GM21447 (cell line): ENCODE measurements around the gene ANKRD13D.
"Not testable (repeated sequence)": the region's sequence is repeated elsewhere in the genome, so short reads cannot be mapped to it uniquely, and the experiment has no call there.

Source experiments
- ATAC-seq: cut with Tn5 transposase; IDR thresholded peaks from one replicate; pipeline ENCODE4 v1.9.1; 2021; ENCODE audit not compliant: unreplicated experiment

Gene ANKRD13D

GRCh38 chr11:67289226-67289650, at the start of gene ANKRD13D:
Gene ANKRD13D, plus strand, starts transcription at chr11:67289303. Its CDS starts 158 bp downstream, at chr11:67289461.
- peak; percentile 25 for ATAC-seq

- peak; percentile 90 for ATAC-seq
These were observed 49.1 kb upstream of the ANKRD13D start for GRCh38 chr11:67239783-67240575.

GRCh38 chr11:67240576-67241389, 48.3 kb upstream of the ANKRD13D start:
- peak; percentile 40 for ATAC-seq

- no peak for ATAC-seq
These were observed 46.6 kb upstream of the ANKRD13D start for GRCh38 chr11:67242548-67242947.

- no peak for ATAC-seq
These were observed 46.1 kb upstream of the ANKRD13D start for GRCh38 chr11:67243051-67243450.

GRCh38 chr11:67245046-67245445, 44.1 kb upstream of the ANKRD13D start:
- no peak for ATAC-seq

GRCh38 chr11:67247946-67248550, 41.1 kb upstream of the ANKRD13D start:
- no peak for ATAC-seq

- no peak for ATAC-seq
These were observed 40.5 kb upstream of the ANKRD13D start for GRCh38 chr11:67248653-67249052.

- ATAC-seq = no peak
These were observed 38.8 kb upstream of the ANKRD13D start for GRCh38 chr11:67250059-67251043.

- no peak for ATAC-seq
These were observed 37.3 kb upstream of the ANKRD13D start for GRCh38 chr11:67251841-67252240.

- no peak for ATAC-seq
These were observed 36.3 kb upstream of the ANKRD13D start for GRCh38 chr11:67252831-67253239.

- no peak for ATAC-seq
These were observed 35.1 kb upstream of the ANKRD13D start for GRCh38 chr11:67253872-67254624.

- ATAC-seq = no peak
These were observed 34.3 kb upstream of the ANKRD13D start for GRCh38 chr11:67254798-67255197.

GRCh38 chr11:67255353-67255752, 33.8 kb upstream of the ANKRD13D start:
- no peak for ATAC-seq

GRCh38 chr11:67255864-67256263, 33.2 kb upstream of the ANKRD13D start:
- no peak for ATAC-seq

- no peak for ATAC-seq
These were observed 32.5 kb upstream of the ANKRD13D start for GRCh38 chr11:67256477-67257135.

- ATAC-seq = no peak
These were observed 28.7 kb upstream of the ANKRD13D start for GRCh38 chr11:67260406-67260805.

- ATAC-seq = not testable (repeated sequence)
These were observed 28.0 kb upstream of the ANKRD13D start for GRCh38 chr11:67260885-67261639.

GRCh38 chr11:67261640-67261945, 27.5 kb upstream of the ANKRD13D start:
- ATAC-seq = no peak
